GM12873 (cell line): ENCODE data around the gene FGB.

Source experiments
- CTCF ChIP-seq: IDR thresholded peaks from 2 replicates; pipeline ENCODE4 v1.5.1; 2012; ENCODE audit warnings: low read depth, mild to moderate bottlenecking, moderate library complexity, low read length, control low read depth; ENCODE audit not compliant: insufficient read depth; ENCODE audit errors: missing control alignments

Gene FGB

DNA sequence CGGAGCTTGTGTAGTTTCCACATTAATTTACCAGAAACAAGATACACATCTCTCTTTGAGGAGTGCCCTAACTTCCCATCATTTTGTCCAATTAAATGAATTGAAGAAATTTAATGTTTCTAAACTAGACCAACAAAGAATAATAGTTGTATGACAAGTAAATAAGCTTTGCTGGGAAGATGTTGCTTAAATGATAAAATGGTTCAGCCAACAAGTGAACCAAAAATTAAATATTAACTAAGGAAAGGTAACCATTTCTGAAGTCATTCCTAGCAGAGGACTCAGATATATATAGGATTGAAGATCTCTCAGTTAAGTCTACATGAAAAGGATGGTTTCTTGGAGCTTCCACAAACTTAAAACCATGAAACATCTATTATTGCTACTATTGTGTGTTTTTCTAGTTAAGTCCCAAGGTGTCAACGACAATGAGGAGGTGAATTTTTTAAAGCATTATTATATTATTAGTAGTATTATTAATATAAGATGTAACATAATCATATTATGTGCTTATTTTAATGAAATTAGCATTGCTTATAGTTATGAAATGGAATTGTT is at the start of gene FGB:
Gene FGB (plus strand): TSS at position 315 of the 558 bp plus-strand sequence. CDS start 8 bp downstream, at position 323.
- TF ChIP-seq CTCF, result no peak

GRCh38 chr4:154516318-154517029 is 46.3 kb upstream of the FGB start:
- TF ChIP-seq CTCF, result no peak

- TF ChIP-seq CTCF, result no peak
Observed at GRCh38 chr4:154517591-154517990, 45.2 kb upstream of the FGB start.

DNA sequence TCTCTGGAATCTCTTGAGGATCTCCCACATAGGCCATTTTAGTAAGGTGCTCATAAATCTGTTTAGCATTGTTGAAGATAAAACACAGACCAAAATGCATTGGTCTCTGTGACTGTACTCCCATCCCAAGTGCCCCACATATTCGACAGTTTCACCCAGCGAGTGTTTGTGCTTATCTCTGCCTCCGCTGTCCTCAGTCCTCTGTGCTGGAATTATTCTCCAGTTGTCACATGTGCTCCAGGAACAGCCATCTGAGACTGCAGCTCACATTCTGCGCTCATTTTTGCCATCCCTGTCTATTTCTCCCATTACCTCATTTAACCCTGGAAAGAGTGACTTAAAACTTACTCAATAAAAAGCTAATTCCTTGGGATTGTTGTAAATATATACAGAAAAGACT is 43.6 kb upstream of the FGB start:
- no peak for TF ChIP-seq CTCF

- TF ChIP-seq CTCF, result no peak
Observed at GRCh38 chr4:154521607-154522006, 41.2 kb upstream of the FGB start.

DNA sequence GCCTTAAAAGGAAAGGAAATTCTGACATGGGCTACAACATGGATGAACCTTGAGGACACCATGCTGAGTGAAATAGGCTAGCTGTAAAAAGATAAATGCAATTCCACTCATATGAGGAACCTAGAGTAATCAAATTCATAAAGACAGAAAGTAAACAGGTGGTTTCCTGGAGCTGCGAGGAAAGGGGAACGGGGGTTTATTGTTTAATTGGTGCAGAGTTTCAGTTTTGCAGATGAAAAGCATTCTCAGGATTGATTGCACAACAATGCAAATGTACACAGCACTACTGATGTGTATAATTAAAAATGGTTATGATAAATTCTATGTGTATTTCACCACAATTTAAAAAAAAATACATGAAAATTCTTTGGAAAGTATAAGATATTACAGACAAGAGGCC is 36.7 kb upstream of the FGB start:
- no peak for TF ChIP-seq CTCF

GRCh38 chr4:154527308-154527707 is 35.5 kb upstream of the FGB start:
- no peak for TF ChIP-seq CTCF
